A172 (cell line): Measurements from ENCODE around the gene EPC1. TPM values are rescaled to one million over a fixed set of nuclear protein-coding genes. Genes with fewer than 3 reads are reported as not detected.

Experiments
- DNase-seq: peaks from one replicate; pipeline ENCODE4 v3.0.0-alpha.2; 2015; ENCODE audit warnings: low spot score
- total RNA-seq: library from RNA; depleted of rRNA; stranded (reverse); fragments of >200 nt; shearing (Covaris generic); gene quantifications from 2 replicates; pipeline ENCODE4 v1.2.3, GENCODE V29; 2014

The EPC1 gene
- total RNA-seq, 1 experiment from 2014 or later: 8.9 TPM

DNA sequence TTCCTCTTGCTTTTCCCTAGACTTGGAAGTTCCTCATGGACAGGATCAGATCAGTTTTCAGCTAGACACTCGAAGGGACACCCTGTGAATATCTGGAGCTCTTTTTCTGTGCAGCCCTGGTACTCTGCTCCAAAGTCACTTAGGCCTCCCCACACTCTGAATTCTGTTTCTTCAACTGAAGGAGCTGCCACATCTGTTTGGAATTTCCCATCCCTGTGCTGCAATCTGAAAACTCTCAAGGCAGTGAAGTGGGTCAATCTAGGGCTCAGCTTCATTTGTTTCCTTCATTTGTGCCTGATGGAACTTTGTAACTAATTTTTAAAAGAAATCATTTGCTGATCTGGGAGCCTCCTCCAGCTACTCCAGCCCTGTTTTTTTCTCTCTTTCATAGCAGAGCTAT is 9.6 kb downstream of the EPC1 start:
- DNase-seq: no peak

DNA sequence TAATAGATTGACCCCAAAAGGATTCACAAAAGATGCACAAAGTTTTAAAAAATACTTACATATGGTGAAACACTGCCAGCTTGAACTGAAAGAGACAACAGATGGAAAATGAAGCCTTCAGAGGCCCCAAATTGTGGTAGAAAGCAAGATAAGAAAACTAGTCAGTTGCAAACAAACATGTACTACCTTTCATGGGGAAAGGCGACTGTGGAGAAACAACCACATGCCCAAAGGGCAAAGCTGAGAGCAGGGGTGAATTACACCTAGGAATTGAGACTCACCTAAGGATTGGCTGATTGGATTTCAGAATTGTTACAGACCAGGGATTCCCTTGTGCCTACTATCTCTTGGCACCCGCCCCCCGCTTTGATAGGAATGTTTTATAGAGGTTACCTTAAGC is 13.1 kb downstream of the EPC1 start:
- DNase-seq: no peak

DNA sequence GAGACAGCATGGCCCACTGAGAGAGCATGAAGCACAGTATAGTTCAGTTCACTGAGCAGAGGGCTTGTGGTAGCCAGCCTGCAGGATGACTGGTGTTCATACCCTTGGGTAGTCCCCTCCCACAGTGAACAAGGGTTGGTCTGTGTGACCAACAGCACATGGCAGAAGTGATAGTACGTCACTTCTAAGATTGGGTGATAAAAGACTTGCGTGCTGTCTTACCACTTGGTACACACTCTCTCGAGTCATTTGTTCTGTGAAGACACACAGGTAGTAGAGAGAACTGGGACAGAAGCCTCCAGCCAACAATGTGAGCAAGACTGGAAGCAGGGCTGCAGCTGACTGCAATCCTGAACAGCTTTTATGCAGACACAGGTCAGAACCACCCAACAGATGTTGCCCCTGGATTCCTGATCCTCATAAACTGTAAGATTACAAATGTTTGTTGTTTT is 14.6 kb downstream of the EPC1 start:
- no peak for DNase-seq

DNA sequence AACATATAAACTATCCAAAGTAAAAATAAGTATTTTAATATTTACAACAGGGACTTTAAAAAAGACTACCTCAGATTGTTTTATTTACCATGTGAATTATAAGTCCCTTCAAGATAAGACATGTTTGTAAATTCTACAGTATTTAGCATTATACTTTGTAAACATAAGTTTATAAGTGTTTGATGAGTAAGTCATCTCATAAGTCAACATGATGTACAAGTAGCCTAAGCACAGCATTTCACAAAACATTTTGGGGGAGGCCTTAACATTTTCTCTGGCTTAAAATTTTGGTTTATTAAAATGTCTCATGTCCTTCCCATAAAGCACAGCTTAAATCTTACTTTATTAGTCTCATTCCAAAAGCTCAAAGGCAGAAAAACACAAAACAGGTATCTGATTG is 15.4 kb downstream of the EPC1 start:
- no peak for DNase-seq

DNA sequence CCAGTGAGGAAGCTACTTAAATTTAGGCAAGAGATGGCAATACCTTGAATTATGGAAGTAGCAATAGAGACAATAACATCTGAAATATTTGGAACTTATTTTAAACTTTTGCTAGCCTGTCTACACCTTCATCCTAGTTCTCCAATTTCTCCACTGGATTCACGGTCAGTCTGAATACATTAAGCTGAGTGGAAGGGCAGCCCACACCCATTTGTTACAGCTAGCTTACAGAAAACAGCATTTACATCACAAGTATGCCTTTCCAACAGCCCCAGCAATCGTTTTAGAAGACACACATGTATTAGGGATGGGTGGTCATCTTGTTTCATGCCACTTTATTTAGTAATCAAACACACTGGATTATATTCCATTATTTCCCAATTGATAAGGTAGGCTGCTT is 16.7 kb downstream of the EPC1 start:
- DNase-seq: no peak

DNA sequence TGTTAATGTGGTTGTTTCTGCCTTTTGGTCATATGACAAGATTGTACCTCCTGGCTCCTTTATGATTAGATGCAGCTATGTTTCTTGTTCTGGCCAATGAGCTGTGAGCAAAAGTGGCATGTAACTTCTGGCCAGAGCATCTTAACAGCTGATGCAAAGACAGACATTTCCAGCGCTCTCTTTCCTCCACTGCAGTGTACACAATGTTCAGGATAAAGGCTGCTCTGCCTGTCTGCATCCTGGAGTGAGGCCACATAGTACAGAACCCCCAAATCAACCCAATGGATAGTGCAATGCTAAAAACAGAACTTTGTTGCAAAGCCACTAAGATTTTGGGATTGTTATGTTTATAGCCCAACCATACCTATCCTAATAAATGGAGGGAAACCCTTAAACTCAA is 17.9 kb downstream of the EPC1 start:
- DNase-seq: no peak

DNA sequence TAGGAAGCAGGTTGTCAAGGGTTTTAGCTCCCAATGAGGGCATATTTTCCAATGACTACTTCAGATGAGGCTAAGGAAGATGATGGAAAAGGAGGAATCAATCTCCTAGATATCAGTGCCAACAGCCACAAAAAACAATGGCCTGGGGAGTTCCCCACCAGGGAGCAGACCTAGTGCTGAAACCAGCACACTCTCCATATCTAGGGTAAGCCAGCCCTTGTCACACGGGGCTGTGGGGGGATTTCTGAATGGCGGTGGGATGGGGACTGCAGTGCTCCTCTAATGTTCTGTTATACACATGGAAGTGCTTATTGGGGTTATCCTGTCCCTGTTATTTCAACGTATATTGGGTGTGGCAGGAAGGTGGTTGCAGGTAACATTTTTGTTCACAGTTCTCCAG is 18.5 kb downstream of the EPC1 start:
- no peak for DNase-seq

DNA sequence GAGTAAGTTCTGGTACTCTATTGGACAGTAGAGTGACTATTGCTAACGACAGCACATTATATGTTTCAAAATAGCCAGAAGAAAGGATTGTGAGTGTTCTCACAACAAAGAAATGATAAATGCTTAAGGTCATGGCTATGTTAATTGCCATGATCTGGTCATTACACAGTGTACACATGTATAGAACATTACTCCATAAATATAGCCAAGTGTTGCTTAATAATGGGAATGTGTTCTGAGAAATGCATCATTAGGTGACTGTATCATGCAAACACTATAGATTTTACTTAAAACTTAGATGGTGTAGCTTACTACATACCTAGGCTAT is 19.6 kb downstream of the EPC1 start:
- no peak for DNase-seq

DNA sequence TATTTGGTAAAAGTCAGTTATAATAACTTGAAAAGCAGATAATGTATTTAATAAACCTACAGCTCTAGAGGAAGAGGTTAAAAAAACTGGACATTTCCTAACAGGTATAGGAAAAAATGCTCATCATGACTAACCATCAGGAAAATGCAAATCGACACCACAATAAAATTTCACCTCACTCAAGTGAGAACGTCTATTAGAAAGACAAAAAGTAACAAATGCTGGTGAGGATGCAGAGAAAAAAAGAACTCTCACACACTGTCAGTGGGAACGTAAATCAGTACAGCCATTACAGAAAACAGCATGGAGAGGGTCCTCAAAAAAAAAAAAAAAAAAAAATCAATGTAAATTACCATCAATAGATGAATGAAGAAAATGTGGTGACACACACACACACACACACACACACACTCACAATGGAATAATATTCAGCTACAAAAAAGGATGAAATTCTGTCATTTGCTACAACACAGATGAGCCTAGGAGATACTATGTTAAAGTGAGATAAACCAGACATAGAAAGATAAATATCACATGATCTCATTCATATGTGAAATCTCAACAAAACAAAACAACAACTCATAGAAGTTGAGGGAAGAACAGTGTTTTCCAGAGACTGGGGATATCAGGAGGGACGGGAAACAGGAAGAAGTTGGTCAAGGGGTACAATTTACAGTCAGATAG is 20.1 kb downstream of the EPC1 start:
- no peak for DNase-seq

DNA sequence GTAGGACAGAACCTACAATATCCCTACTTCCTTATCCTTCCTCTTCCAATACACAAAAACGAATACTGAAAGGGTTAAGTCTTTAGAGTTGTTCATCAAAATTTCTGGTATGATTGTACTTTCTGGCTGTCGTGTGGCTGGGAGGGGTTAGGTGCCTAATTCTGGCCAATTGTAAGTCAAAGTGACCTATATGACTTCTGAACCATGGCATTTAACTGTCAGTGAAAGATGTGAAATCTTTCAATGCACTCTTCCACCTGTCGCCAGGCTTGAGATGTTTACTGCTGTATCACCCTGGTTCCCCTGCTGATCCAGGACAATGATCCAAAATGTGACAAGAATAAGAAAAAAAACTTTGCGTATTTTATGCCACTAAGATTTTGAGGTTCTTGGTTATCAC is 20.8 kb downstream of the EPC1 start:
- DNase-seq: no peak

DNA sequence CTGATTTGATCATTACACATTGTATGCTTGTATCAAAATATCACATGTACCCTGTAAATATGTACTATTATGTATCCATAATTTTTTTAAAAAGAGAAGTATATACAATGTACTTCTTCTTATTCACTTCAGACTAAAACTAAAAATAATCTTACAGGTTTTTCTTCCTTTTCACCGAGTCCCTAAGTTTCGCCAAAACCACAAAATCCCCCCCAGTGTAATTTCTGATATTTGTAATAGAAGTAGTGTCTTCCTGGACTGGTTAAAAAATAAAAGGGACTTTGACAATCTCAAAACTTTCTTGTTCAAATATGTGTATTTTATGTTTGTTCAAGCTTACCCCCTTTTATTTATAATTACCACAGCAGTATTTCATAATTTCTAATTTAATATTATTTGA is 23.9 kb downstream of the EPC1 start:
- DNase-seq: no peak

DNA sequence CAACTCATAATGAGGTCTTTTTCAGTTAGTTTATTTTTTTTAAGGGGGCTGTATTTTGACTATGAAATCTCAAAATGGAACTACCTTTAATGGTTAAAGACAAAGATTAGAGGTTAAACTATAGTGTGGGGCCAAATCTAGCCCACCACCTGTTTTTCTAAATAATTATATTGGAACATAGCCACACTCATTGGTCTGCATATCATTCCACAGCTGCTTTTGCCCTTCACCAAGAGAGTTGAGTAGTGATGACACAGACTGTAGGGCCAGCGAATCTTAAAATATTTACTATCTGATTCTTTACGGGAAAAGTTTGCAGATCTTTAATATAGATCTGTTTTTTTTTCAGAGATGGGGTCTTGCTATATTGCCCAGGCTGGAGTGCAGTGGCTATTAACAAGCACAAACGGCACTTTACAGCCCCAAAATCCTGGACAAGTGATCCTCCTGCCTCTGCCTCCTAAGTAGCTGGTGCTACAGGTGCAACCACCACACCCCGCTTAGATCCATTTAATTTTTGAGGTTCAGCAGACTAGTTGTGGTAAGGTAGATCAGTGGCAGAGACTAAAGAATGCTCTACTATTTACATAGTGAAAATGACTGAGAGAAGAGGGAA is 25.8 kb downstream of the EPC1 start:
- DNase-seq: no peak

DNA sequence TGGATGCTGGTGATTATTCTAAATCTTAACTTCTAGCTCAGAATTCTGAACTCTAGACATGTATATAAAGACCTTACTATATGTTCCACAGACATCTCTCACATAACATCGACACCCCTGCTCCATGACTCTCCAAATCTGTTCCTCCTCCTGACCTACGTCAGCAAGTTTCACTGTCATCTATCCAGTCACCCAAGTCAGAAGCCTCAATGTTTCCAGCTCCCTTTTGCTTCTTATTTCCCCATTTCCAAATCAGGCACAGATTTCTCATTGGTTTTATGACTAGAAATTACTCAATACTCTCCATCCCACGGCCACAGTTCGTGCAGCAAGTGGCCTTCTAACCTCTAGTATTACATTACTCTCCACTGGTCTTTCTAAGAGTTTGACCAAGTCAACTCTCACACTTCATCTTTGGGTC is 28.5 kb downstream of the EPC1 start:
- DNase-seq: no peak

DNA sequence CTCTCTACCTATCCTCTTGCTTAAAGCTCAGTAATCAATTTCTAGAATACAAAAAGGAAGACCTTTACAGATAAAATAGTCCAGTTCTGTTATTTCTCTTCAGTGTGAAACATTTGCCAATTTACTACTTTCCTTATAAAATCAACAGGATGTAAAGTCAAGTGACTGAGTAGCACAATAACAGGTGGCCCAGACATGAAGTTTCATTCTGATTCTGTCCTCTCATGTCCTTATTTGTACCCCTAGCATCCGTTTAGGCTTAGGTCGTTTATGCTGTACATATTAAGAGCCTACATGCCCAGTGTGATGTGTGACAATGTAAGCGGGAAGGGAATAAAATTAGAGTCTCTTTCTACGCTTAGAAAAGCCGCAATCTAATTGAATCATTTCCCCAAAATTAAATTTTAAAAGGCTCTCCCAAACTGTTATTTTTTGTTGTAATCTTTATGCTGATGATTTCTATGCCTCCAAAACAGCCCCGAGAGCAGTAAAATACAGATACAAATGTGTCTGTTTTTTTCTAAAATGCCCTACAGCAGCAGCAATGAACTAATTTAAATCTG is 29.1 kb downstream of the EPC1 start:
- DNase-seq: no peak

DNA sequence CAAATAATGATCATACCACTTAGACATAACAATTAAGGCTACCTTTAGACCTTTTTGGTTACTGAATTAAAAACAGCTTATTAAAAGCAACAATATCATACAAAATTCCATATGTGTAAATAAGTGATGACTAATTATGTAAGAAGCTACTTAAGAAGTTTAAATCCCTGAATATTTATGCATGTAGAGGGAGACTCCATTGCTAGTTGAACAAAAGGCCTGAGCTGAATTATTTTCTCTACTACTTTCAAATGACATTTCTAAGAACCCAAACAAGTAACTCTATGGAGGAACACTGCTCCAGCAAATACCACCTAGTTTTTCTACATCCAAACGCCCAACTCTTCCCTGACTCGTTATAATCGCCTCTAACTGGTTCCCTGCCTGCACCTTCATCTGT is 31.5 kb downstream of the EPC1 start:
- DNase-seq: no peak

DNA sequence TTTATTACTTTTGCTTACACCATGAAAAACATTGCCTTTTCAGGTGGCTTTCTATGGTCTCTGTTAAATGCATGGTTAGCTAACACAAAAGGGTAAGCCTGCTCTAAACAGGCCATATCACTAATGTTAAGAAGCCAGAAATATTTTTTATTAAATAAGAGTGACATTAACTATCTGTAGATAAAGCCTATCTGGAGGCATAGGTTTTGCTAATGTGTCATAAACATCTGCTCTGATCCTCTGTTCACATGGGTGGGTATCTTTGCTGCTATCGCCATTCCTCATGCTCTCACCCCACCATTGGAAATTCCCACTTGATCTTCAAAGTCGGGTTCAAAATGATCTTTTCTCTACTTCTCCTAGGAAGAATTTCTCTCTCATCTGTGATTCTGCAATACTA is 32.4 kb downstream of the EPC1 start:
- no peak for DNase-seq

DNA sequence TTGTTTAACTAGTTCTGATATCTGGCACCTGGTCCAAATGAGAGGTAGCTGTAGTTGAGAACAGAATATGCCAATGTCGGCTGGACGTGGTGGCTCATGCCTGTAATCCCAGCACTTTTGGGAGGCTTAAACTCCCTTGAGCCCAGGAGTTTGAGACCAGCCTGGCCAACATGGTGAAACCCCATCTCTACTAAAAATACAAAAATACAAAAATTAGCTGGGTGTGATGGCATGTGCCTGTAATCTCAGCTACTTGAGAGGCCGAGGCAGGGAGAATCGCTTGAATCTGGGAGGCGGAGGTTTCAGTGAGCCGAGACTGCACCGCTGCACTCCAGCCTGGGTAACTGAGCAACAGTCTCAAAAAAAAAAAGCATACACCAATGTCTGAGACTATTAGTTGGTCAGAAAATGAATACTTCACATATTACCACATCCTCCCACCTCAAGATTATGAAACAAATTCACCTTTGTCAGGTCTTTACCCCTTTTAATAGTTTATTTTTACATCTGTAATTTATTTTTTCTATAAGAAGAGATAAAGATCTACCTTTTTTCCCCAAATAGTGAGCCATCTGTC is 38.8 kb downstream of the EPC1 start:
- no peak for DNase-seq

DNA sequence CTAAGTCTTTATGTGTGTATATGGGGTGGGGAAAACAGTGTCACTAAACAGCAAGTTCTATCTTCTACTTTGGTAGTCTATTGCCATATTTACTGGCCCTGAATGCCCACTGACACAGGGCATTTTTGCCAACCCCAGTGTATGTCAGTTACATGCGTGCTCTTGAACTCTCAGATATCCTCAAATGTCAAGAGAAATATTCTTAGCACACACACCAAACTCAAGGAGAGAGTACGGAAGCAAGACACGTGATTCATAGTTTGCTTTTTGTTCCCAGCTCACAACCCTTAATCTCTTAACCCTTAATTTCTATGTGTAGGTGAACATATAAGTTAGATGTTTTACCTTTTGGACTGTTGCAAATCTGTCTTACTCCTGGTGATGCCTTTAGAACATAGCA is 39.3 kb downstream of the EPC1 start:
- no peak for DNase-seq

DNA sequence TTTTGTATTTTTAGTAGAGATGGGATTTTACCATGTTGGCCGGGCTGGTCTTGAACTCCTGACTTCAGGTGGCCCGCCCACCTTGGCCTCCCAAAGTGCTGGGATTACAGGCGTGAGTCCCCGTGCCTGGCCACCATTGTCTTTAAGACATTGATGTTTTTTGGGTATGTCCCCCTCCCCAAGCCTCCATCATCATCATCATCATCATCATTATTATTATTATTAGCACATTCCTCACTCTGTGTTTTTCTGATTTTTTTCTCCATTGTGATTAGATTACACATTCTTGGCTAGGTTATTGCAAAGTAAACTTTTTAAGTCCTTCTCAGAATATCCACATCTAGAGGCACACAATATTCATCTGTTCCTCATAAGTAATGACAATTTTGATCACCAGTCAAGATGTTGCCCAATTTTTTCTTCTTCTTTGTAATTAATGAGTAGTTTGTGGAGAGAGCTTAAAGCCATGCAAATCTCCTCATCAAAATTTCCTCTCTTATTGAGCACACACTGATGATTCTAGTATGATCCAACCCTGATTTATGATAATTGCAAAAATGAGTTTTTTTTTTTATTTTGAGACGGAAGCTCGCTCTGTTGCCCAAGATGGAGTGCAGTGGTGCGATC is 47.5 kb downstream of the EPC1 start:
- no peak for DNase-seq

DNA sequence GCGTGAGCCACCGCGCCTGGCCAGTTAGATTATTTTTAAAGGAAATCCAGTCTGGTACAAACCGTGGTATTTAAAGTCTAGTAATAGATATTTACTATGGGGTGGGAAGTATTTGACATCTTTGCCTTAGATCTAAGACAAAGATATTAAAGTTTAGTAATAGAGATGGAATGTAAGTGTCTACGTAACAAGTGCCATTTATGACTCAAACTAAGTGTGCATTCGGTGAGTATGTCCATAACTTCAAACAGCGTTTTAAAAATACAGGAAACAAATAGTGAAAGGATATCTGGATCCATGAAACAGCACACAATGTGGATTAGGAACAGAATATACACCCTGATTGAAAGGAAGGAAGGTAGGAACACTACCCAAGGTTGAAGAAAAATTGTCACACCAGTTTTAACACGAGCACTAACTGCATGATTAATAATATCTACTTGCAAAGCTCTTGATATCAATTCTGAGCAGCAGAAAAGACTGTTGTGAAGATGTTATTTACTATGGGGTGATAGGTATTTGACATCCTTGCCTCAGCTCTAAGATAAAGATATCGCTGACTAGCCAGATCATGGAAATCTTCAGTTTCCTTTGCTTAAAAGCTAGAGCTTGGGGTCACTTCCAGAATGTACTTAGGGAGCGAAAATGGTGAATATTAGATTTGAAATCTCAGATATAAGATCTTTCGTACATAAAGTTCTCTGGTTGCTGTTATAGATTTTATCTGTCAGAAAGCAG is 48.7 kb downstream of the EPC1 start:
- DNase-seq: peak; percentile 80

DNA sequence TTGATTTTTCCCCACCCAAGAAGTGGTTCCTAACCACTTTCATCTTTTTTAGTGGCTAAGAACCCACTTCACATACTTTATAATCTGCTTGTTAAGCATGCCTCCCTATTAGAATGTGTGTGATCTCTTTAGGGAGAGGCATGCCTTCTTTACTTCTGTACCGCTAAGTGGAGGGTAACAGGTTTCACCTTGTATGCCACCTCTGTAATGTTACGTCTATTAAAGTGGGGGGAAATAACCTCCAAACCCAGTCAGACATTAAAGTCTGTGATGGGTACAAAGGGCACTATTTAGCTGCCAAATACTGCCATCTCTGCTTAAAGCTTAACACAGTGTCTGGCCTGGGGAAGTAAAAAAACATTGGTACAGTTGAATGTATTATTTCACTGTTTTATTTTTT is 51.9 kb downstream of the EPC1 start:
- DNase-seq: no peak

DNA sequence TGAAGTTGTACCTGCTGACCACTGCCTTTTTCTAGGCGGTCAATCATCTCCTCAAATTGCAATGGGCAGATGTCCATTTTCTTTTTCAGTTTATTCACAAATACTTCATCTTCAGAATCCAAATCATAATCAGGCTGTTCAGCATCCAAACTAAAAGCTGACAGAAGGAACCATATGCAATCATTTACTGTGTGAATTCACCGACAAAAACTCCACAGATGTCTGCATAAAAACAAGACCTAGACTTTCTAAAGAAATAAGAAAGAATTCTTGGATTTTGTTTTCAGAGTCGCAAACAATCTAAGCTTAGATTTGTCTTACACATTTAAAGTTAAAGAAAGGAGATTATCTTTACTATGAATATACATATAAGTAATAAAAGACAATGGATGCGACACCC is 53.4 kb downstream of the EPC1 start:
- DNase-seq: no peak
